ENCODE measurements around the gene OR51L1.
"Not testable (repeated sequence)": the region's sequence is repeated elsewhere in the genome, so short reads cannot be mapped to it uniquely, and the experiment has no call there.

The OR51L1 gene

GRCh38 chr11:4994551-4994950 is at the start of gene OR51L1:
OR51L1 (plus strand) TSS chr11:4994851; CDS start chr11:4998983, 4,132 bp downstream.
- no peak for DNase-seq

- no peak for DNase-seq
Measured at GRCh38 chr11:4947505-4947904, 47.1 kb upstream of the OR51L1 start, which contains the start of gene OR51A4. OR51A4 (minus strand) TSS chr11:4947605; CDS start chr11:4947100, 505 bp downstream.

GRCh38 chr11:4955613-4956012 is 39.0 kb upstream of the OR51L1 start, which contains the start of gene OR51A2:
OR51A2 (minus strand) TSS chr11:4955713; CDS start chr11:4955713, 0 bp downstream.
- DNase-seq: not testable (repeated sequence)

GRCh38 chr11:4957396-4957795 is 37.3 kb upstream of the OR51L1 start:
- no peak for DNase-seq

GRCh38 chr11:4960877-4961276 is 33.8 kb upstream of the OR51L1 start:
- no peak for DNase-seq

GRCh38 chr11:4962816-4963215 is 31.8 kb upstream of the OR51L1 start:
- no peak for DNase-seq

GRCh38 chr11:4975436-4975835 is 19.2 kb upstream of the OR51L1 start:
- DNase-seq: no peak

GRCh38 chr11:4979036-4979435 is 15.6 kb upstream of the OR51L1 start:
- DNase-seq: no peak

- DNase-seq: no peak
Measured at GRCh38 chr11:4982678-4983077, 12.0 kb upstream of the OR51L1 start.

- DNase-seq: no peak
Measured at GRCh38 chr11:4983841-4984240, 10.8 kb upstream of the OR51L1 start.

GRCh38 chr11:4991060-4991459 is 3.6 kb upstream of the OR51L1 start:
- DNase-seq: no peak

- DNase-seq: peak; percentile 7
Measured at GRCh38 chr11:5004424-5005274, 10.0 kb downstream of the OR51L1 start.

- DNase-seq: no peak
Measured at GRCh38 chr11:5007561-5007960, 12.9 kb downstream of the OR51L1 start.

GRCh38 chr11:5011254-5011653 is 16.6 kb downstream of the OR51L1 start:
- no peak for DNase-seq

- DNase-seq: no peak
Measured at GRCh38 chr11:5013012-5013411, 18.4 kb downstream of the OR51L1 start.

GRCh38 chr11:5021996-5022395 is 27.3 kb downstream of the OR51L1 start:
- no peak for DNase-seq

- DNase-seq: no peak
Measured at GRCh38 chr11:5036669-5037068, 42.0 kb downstream of the OR51L1 start.

- no peak for DNase-seq
Measured at GRCh38 chr11:5037926-5038325, 43.3 kb downstream of the OR51L1 start.

- DNase-seq: no peak
Measured at GRCh38 chr11:5038341-5038740, 43.7 kb downstream of the OR51L1 start.

GRCh38 chr11:5040876-5041275 is 46.2 kb downstream of the OR51L1 start:
- DNase-seq: no peak

GRCh38 chr11:5042091-5042490 is 47.4 kb downstream of the OR51L1 start:
- DNase-seq: no peak

- no peak for DNase-seq
Measured at GRCh38 chr11:5043380-5043779, 48.7 kb downstream of the OR51L1 start.

GRCh38 chr11:5046226-5046625 is 51.6 kb downstream of the OR51L1 start, which contains the start of gene OR52J3:
OR52J3 (plus strand) TSS chr11:5046526; CDS start chr11:5046526, 0 bp downstream.
- no peak for DNase-seq

GRCh38 chr11:5046754-5047330 is 52.2 kb downstream of the OR51L1 start:
- DNase-seq: no peak
